ENCODE measurements around the gene GPC4. TPM values are rescaled to one million over a fixed set of nuclear protein-coding genes. Genes with fewer than 3 reads are reported as not detected.

GPC4 gene
- total and polyA plus RNA-seq, 4 donors, result 0.23 to 1.3 (median 0.71) TPM

GRCh38 chrX:133434197-133434820 is 19.0 kb upstream of the GPC4 start:
- H3K36me3 ChIP-seq (ENCODE audit: control insufficient read depth in 4 of 4, insufficient read depth in 3 of 4, low read depth in 1 of 4, low read length in 3 of 4), result no peaks in the 10 kb centered on the region
- no peaks in the 10 kb centered on the region for H3K27me3 ChIP-seq (ENCODE audit: control insufficient read depth in 4 of 4, insufficient read depth in 4 of 4, low read length in 3 of 4)
- H3K9ac ChIP-seq (ENCODE audit: low read depth in 1 of 2, low read length in 2 of 2), result no peak overlapping the region
- no peak overlapping the region for H3K4me3 ChIP-seq (ENCODE audit: low read depth in 1 of 3, low read length in 3 of 3)
- DNase-seq (ENCODE audit: low spot score), result no peak
- no peaks in the 10 kb centered on the region for H3K4me1 ChIP-seq (ENCODE audit: control insufficient read depth in 4 of 4, insufficient read depth in 4 of 4, low read length in 3 of 4)
- 77% methylated on average over 4 of the region's 4 CpGs for WGBS
- no peak for TF ChIP-seq MAX (IDR thresholded peaks at IDR 0.05)
- no peak for TF ChIP-seq HNF4A (conservative IDR thresholded peaks at IDR 0.05)
- TF ChIP-seq ATF3 (IDR thresholded peaks at IDR 0.05), result no peak
- TF ChIP-seq GABPA (IDR thresholded peaks at IDR 0.05 in 1 of 2, conservative IDR thresholded peaks at IDR 0.05 in 1 of 2), result no peak
- TF ChIP-seq CTCF (IDR thresholded peaks at IDR 0.05; ENCODE audit: low read depth, low read length, missing input control), result no peak
- TF ChIP-seq RXRA (IDR thresholded peaks at IDR 0.05), result no peak
- no peak overlapping the region for H3K27ac ChIP-seq (ENCODE audit: low read depth in 1 of 2, low read length in 2 of 2)
- no peaks in the 10 kb centered on the region for H3K9me3 ChIP-seq (ENCODE audit: control insufficient read depth in 4 of 4, low read length in 3 of 4)

GRCh38 chrX:133419911-133420310 is 4.6 kb upstream of the GPC4 start:
- H3K4me1 ChIP-seq (ENCODE audit: control insufficient read depth in 4 of 4, insufficient read depth in 4 of 4, low read length in 3 of 4), result peaks cover 0 to 7% (median 2%) of the 10 kb centered on the region in 4 donors
- 78% methylated on average over 2 of the region's 2 CpGs for WGBS
- H3K27ac ChIP-seq (ENCODE audit: low read depth in 1 of 2, low read length in 2 of 2), result no peak overlapping the region
- no peak for TF ChIP-seq ZBTB33 (IDR thresholded peaks at IDR 0.05)
- TF ChIP-seq SP1 (IDR thresholded peaks at IDR 0.05), result no peak
- TF ChIP-seq YY1 (IDR thresholded peaks at IDR 0.05), result no peak
- no peak for TF ChIP-seq JUND (IDR thresholded peaks at IDR 0.05)
- no peak for TF ChIP-seq EGR1 (IDR thresholded peaks at IDR 0.05; ENCODE audit: low read depth in 2 of 2)
- no peak for TF ChIP-seq NR2F2 (IDR thresholded peaks at IDR 0.05)
- no peak overlapping the region for H3K4me3 ChIP-seq (ENCODE audit: low read depth in 1 of 3, low read length in 3 of 3)
- H3K36me3 ChIP-seq (ENCODE audit: control insufficient read depth in 4 of 4, insufficient read depth in 3 of 4, low read depth in 1 of 4, low read length in 3 of 4), result no peaks in the 10 kb centered on the region
- peaks cover 0 to 5% (median 0%) of the 10 kb centered on the region in 4 donors for H3K27me3 ChIP-seq (ENCODE audit: control insufficient read depth in 4 of 4, insufficient read depth in 4 of 4, low read length in 3 of 4)
- peaks cover 0 to 3% (median 0%) of the 10 kb centered on the region in 4 donors for H3K9me3 ChIP-seq (ENCODE audit: control insufficient read depth in 4 of 4, low read length in 3 of 4)
- no peak for DNase-seq (ENCODE audit: low spot score)
- H3K9ac ChIP-seq (ENCODE audit: low read depth in 1 of 2, low read length in 2 of 2), result no peak overlapping the region

GRCh38 chrX:133418588-133418987 is 3.3 kb upstream of the GPC4 start:
- WGBS, result 71% methylated on average over 2 of the region's 2 CpGs
- Histone ChIP-seq H3K9ac (ENCODE audit: low read depth in 1 of 2, low read length in 2 of 2) (no peak overlapping the region), H3K4me3 (ENCODE audit: low read depth in 1 of 3, low read length in 3 of 3) (no peak overlapping the region), H3K4me1 (ENCODE audit: control insufficient read depth in 4 of 4, insufficient read depth in 4 of 4, low read length in 3 of 4) (peaks cover 3 to 14% (median 4%) of the 10 kb centered on the region in 4 donors), H3K27me3 (ENCODE audit: control insufficient read depth in 4 of 4, insufficient read depth in 4 of 4, low read length in 3 of 4) (peaks cover 0 to 5% (median 0%) of the 10 kb centered on the region in 4 donors), H3K27ac (ENCODE audit: low read depth in 1 of 2, low read length in 2 of 2) (no peak overlapping the region), H3K36me3 (ENCODE audit: control insufficient read depth in 4 of 4, insufficient read depth in 3 of 4, low read depth in 1 of 4, low read length in 3 of 4) (no peaks in the 10 kb centered on the region), H3K9me3 (ENCODE audit: control insufficient read depth in 4 of 4, low read length in 3 of 4) (peaks cover 0 to 3% (median 0%) of the 10 kb centered on the region in 4 donors)
- no peak for DNase-seq (ENCODE audit: low spot score)
- TF ChIP-seq CTCF (IDR thresholded peaks at IDR 0.05; ENCODE audit: low read depth, low read length, missing input control) (no peak), HNF4G (IDR thresholded peaks at IDR 0.05) (no peak), GABPA (IDR thresholded peaks at IDR 0.05 in 1 of 2, conservative IDR thresholded peaks at IDR 0.05 in 1 of 2) (no peak), ZBTB33 (IDR thresholded peaks at IDR 0.05) (no peak), RXRA (IDR thresholded peaks at IDR 0.05) (no peak), TAF1 (conservative IDR thresholded peaks at IDR 0.05) (no peak), RAD21 (IDR thresholded peaks at IDR 0.05) (no peak), YY1 (IDR thresholded peaks at IDR 0.05) (no peak), EGR1 (IDR thresholded peaks at IDR 0.05; ENCODE audit: low read depth in 2 of 2) (no peak)
